ENCODE results near the gene F2RL3.

F2RL3 gene

GRCh38 chr19:16895467-16896145 is 6.8 kb downstream of the F2RL3 start:
- DNase-seq: no peak

- no peak for DNase-seq
These were observed 7.6 kb downstream of the F2RL3 start for GRCh38 chr19:16896146-16897028.

GRCh38 chr19:16897029-16897855 is 8.4 kb downstream of the F2RL3 start:
- peak; percentile 29 for DNase-seq

GRCh38 chr19:16897856-16898161 is 9.0 kb downstream of the F2RL3 start:
- DNase-seq: no peak

- no peak for DNase-seq
These were observed 9.7 kb downstream of the F2RL3 start for GRCh38 chr19:16898361-16899015.

- DNase-seq: no peak
These were observed 10.8 kb downstream of the F2RL3 start for GRCh38 chr19:16899566-16900075.

GRCh38 chr19:16901491-16902175 is 12.8 kb downstream of the F2RL3 start:
- no peak for DNase-seq

- DNase-seq: no peak
These were observed 13.7 kb downstream of the F2RL3 start for GRCh38 chr19:16902545-16902944.

GRCh38 chr19:16903347-16903746 is 14.5 kb downstream of the F2RL3 start:
- DNase-seq: no peak

- no peak for DNase-seq
These were observed 15.8 kb downstream of the F2RL3 start for GRCh38 chr19:16904599-16904998.

- DNase-seq: no peak
These were observed 20.0 kb downstream of the F2RL3 start for GRCh38 chr19:16908759-16909158.

GRCh38 chr19:16911046-16911445 is 22.2 kb downstream of the F2RL3 start:
- DNase-seq: no peak

GRCh38 chr19:16912780-16913179 is 24.0 kb downstream of the F2RL3 start:
- DNase-seq: no peak

- no peak for DNase-seq
These were observed 25.6 kb downstream of the F2RL3 start for GRCh38 chr19:16914421-16914820.

GRCh38 chr19:16915135-16915534 is 26.3 kb downstream of the F2RL3 start:
- DNase-seq: no peak

- no peak for DNase-seq
These were observed 26.9 kb downstream of the F2RL3 start for GRCh38 chr19:16915734-16916133.

GRCh38 chr19:16917401-16917800 is 28.6 kb downstream of the F2RL3 start:
- no peak for DNase-seq

- DNase-seq: no peak
These were observed 30.7 kb downstream of the F2RL3 start for GRCh38 chr19:16919496-16919895.

GRCh38 chr19:16920816-16921529 is 32.2 kb downstream of the F2RL3 start:
- DNase-seq: no peak

GRCh38 chr19:16921766-16922591 is 33.2 kb downstream of the F2RL3 start:
- no peak for DNase-seq

- no peak for DNase-seq
These were observed 33.8 kb downstream of the F2RL3 start for GRCh38 chr19:16922592-16922934.

Data from central memory CD4-positive, alpha-beta T cell (primary cell).